H4 (cell line): ENCODE data around the gene SSTR4. TPM values are rescaled to one million over a fixed set of nuclear protein-coding genes. Genes with fewer than 3 reads are reported as not detected.
A peak's percentile ranks its signal among the peaks of the same experiment; 100 is the strongest.
"Not testable (repeated sequence)": the region's sequence is repeated elsewhere in the genome, so short reads cannot be mapped to it uniquely, and the experiment has no call there.

ENCODE experiments used
- DNase-seq: peaks from one replicate; pipeline ENCODE4 v3.0.0-alpha.2; 2015; ENCODE audit warnings: low spot score
- total RNA-seq: library from RNA; depleted of rRNA; stranded (reverse); fragments of >200 nt; shearing (Covaris generic); gene quantifications from 2 replicates; pipeline ENCODE4 v1.2.3, GENCODE V29; 2014; rRNA removed

The SSTR4 gene, protein sequence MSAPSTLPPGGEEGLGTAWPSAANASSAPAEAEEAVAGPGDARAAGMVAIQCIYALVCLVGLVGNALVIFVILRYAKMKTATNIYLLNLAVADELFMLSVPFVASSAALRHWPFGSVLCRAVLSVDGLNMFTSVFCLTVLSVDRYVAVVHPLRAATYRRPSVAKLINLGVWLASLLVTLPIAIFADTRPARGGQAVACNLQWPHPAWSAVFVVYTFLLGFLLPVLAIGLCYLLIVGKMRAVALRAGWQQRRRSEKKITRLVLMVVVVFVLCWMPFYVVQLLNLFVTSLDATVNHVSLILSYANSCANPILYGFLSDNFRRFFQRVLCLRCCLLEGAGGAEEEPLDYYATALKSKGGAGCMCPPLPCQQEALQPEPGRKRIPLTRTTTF
- not detected in 2 replicates for total RNA-seq

DNA sequence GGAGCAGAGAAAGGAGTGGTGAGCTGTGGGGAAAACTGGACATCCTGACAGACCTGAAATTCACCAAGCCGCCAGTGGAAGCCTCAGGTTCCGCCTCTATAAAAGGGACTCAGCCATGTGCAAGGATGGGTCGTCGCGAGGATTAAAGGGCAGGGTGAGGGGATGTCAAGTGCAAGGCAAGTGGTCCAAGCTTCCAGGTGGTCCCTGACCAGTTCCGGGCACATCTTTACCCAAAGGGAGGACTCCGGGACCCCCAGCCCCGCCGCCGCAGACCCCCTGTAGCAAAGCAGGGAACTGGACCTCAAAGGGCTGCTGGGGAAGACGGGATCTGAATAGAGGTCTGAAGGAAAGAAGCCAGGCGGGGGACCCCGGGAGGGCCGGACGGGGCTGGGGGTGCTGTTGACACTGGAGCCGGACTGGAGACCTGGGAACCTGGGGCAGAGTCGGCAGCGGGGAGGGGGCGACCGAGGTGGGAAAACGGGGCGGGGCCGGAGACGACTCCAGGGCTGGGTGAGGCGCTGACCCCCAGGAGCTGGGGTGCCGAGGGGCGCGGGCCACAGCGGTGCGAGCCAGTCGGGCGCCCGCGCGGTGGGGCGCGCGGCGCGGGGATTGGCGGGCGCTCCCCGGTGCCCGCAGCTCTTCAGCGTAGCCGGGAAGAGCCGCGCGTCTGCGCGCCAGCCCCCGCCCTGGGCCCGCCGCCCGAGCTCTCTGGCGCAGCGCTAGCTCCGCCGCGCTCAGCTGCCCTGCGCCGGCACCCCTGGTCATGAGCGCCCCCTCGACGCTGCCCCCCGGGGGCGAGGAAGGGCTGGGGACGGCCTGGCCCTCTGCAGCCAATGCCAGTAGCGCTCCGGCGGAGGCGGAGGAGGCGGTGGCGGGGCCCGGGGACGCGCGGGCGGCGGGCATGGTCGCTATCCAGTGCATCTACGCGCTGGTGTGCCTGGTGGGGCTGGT lies at the start of gene SSTR4:
TSS of gene SSTR4 (plus strand) at position 592 of the 951 bp plus-strand sequence. CDS start at position 764, 172 bp downstream.
- DNase-seq: no peak

DNA sequence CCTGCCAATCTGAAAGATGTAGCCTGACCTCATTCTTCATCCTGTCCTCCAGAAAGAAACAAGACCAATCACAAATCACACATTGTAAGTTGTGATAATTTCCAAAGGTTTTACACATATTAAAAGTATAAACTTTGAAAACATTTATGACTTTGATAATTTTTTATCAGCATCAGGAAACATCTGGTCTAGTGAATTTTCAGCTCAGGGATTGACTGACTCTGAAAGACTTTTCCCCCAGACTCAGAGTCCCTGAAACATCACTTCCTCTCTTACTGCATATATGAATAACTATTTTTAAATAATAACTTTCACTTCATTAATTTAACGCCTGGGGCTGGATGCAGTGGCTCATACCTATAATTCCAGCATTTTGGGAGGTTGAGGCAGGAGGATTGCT lies 48.5 kb upstream of the SSTR4 start:
- no peak for DNase-seq

DNA sequence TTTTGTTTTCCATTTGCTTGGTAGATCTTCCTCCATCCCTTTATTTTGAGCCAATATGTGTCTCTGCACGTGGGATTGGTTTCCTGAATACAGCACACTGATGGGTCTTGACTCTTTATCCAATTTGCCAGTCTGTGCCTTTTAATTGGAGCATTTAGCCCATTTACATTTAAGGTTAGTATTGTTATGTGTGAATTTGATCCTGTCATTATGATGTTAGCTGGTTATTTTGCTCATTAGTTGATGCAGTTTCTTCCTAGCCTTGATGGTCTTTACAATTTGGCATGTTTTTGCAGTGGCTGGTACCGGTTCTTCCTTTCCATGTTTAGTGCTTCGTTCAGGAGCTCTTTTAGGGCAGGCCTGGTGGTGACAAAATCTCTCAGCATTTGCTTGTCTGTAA lies 43.7 kb upstream of the SSTR4 start:
- not testable (repeated sequence) for DNase-seq

DNA sequence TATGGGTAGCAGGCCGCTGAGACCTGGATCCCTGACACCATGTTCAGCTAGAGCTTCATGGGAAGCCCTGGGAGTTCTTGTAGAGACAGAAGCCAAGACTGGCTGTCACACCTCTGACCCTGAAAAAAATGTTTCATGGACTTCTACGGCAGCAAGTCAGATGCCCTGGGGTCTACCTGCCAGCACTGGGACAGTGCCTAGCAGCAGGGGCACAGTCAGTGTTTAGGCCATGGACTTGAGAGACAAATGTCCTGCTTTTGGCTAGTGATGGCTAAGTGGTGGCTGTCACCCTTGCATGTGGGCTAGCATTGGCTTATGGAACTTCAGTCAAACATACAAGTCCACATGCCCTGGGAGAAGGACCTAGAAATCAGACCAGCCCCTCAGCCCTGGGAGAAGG lies 41.3 kb upstream of the SSTR4 start:
- DNase-seq: no peak

DNA sequence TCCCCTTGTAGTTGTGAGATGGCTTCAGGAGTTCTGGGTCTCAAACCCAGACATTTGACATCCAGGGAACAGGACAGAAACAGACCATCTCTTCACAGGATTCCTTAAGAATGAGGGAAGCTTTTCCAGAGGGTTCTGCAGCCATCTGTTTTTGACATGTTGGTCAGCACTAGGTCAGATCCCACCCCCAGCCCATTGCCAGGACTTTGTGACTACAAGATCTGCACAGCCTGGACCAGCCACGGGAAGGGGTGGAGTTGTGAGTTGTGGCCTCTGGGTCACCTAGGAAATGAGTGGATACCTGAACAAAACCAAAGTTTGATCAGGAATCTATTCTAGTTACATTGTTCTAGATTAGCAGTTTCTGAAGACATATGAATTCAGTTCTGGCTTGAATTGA lies 39.2 kb upstream of the SSTR4 start:
- DNase-seq: no peak

DNA sequence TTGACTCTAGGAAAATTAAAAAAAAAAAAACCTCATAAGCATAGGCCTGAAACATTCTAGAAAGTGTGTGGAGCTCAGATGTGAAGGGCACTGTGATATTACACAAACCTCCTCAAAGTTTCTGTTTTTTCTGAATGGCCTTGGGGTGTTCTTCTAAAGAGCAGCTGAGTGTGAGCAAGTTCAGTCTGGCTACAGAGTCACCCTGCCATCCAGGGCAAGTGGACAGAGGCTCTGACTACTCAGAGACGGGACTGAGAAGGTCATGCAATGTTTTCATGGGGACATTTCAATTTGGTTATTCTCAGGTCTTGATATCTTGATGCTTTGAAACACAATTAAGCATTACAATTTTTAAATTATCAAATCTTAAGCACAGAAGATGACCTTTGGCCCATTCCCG lies 36.6 kb upstream of the SSTR4 start:
- DNase-seq: no peak

DNA sequence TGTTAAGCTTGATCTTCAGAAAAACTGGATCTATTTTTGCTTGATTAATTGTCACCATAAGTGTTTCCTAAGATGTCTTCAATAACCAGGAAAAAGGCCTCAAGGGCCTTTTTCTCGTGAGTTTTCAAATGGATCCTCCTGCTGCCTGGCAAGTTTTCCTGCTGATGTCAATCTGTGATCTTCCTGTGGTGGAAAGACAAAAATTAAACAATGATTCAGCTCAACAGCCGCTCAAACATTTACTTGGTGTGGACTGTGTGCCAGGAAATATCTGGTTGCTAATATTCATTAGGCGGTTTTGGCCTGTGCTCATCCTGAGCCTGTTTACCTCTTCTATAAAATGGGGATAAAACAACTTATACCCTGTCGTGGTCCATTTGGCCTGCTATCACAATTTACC lies 35.4 kb upstream of the SSTR4 start:
- DNase-seq: peak; percentile 32

DNA sequence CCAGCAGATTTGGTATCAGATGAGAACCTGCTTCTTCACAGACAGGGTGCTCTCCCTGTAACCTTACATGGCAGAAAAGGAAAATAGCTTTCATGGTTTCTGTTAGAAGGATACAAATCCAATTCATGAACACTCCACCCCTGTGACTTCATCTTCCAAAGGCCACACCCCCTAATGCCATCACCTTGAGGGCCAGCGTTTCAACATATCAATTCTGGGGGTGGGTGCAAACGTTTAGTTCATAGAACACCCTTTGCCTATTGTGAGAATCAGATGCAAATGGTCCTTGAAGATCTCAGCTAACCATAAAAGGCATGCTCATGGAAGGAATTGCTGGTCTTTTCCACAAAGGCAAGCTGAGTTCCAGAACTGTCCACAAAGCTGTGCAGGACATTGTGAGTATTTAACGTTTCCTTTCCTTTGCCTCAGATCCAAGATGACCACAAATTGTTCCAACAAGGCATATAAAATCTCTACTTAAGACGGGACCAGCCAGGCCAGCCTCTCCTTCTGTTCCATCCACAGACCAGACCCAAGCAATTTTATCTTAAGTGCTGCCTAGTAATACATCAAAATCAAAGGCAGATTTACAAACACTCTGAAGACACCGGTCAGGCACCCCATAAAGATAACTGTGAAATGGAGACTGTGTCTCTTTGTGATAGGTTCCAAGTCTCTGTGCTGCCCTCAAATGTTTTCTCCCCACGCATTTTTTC lies 34.7 kb upstream of the SSTR4 start:
- no peak for DNase-seq

DNA sequence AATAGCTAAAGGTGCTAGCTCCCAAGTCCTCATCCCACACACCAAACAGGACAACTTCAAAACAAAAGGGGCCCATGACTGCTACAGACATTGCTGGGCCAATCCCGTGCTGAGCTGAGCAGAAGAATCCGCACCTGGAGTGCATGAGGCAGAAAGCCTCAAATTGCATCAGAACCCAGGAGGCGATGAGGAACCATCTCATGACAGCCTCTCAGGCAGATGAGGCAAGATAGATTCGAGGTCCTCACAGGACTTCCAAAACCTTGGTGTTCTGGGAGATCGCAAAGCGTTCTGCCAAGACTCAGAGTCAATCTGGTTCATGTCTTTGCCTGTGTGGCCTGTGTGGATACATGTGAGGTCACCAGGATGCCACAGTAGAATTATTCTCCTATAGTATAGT lies 32.8 kb upstream of the SSTR4 start:
- DNase-seq: no peak

DNA sequence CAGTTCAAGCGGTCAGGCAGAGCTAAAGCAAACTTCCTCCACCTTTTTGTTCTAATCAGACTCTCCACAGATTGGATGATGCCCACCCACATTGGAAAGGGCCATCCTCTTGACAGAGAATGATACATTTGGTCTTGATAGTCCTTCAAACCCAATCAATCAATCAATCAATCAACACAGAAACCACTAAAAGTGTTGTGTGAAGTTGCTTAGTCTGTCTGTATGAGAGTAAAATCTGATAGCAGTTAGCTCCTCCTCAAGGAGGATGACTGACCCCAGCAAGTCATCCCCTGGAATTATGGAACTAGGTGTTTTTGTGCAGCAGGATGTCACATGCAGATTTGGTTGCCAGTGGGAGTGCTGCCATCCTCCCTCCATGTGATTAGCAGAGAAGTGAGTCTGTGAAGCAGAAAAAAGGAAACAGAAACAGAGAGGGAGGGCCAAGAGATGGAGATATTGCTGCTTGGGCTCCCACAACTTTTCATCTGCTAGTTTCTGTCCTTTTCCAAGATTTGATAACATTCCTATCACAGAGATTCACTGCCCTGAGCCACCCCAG lies 32.0 kb upstream of the SSTR4 start:
- DNase-seq: no peak

DNA sequence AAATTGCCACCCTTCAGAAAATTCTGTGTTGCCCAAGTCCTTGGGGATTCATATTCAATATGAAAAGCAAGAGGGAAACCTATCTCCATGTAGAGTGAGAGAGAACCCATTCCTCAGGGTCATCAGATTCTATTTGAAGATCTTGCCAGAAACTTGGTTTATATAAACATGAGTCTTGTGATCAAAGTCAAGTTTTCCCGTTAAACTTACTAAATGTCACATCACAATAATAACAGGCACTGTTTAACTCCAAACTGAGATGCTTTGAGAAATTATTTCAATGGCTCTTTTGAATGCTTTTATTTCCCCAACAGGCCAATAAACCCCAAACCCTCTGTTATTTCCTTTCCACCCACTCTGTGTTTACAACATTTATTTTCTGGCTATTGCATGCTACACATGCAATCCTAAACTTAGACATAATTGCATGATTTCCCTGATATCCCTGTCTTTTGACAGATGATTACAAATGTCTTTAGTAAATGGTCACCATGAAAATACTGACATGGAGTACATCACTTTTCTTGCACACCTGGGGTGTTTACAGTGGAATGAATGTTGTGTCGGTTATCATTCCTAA lies 31.1 kb upstream of the SSTR4 start:
- no peak for DNase-seq

DNA sequence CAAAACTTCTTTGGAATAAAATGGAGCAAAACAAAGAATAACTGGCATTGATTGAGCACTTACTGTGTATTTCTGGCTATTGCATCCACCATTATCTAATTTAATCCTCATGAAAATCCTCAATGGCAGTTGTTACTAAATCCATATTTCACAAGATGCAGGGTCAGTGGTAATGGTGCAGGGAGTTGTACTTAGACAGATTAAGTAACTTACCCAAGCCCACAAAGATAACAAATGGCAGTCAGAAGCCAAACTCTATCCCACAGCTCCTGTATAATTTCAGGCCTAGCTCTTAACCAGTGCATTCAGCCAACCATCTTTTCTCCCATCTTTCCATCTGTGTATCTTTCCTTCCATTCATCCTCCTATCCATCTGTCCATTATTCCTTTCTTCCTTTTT lies 29.3 kb upstream of the SSTR4 start:
- no peak for DNase-seq

DNA sequence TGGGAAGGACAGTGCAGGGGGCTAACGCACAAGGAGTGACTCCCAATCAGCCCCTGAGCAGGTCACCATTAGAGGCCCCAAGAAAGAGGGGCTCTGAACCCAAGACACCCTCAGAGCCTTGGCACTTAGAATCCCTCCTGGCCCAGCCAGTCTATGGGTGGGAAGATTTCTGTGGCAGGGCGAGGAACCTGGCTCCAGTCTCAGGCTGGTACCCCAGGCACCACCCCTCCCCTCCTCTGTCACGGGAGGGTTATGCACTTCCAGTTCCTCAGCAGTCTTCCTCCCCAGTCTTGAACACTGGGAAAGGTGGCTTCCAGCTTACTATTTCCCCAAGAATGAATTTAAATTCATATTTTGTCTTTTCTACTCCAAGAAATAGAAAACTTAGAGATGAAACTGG lies 27.6 kb upstream of the SSTR4 start:
- no peak for DNase-seq

DNA sequence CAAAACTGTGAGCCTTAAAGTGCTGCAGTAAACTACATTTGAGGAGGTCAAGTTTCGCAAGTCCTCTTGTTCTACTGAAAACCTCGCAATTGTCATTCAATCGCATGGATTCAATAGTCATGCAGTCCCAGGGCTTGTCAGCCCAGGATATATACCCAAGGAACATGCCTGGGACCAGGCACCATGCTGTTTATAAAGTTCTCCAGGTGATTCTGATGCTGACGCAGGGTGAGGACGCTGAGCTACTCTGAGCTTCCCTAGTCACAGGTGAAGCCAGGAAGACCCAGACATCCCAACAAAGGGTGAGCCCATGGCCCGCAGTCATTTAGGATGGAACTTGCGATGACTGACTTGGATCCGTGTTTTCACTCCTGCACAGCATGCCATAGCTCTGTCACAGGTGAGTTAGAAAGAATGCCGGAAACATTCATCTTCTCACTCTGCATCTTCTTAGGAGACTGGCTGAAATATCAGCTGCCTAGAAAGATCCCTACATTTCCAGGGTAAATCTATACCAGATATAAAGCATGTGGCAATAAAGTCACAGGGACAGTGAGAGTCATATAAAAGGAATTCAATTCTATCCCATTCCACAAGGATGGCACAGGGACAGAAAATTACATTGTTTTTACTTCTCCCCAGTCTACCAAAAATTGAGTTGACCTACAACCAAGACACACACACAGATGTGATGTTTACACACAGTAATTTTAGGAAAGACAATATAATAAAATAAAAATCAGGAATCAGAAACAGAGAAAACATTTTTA lies 27.0 kb upstream of the SSTR4 start:
- no peak for DNase-seq

DNA sequence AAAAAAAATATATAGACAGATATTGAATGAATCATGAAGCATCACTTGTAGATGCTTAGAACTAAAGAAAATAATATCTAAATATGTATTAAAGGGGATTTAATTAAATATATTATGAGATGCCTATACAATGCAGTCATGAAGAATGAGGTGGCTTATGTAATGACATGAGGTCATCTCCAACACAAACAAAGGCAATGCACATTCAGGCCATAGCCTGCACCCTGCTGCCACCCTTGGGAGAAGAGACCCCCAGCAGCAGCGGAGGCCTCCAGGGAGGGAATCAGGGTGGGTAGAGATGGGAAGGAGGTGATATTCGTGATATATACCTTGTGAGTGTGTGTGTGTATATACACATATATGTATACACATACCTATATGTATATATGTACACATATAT lies 26.4 kb upstream of the SSTR4 start:
- DNase-seq: no peak

DNA sequence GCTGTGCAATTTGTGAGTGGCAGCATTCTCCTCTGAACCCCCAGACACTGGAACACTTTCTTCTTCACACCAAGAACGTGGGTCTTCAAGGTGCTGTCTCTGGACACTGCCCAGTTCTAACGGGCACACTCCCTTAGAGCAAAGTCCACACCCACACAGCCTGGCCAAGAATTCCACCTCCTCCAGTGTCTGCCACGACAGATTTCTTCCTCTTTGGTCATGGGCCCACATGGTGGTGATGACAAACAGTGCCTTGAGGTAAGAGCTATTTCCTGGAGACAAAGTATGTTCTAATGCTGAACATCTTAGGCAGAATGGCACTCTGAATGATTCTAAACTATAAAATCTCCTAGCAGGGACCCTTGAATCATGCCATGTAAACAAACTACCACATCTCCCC lies 25.5 kb upstream of the SSTR4 start:
- DNase-seq: peak; percentile 19

DNA sequence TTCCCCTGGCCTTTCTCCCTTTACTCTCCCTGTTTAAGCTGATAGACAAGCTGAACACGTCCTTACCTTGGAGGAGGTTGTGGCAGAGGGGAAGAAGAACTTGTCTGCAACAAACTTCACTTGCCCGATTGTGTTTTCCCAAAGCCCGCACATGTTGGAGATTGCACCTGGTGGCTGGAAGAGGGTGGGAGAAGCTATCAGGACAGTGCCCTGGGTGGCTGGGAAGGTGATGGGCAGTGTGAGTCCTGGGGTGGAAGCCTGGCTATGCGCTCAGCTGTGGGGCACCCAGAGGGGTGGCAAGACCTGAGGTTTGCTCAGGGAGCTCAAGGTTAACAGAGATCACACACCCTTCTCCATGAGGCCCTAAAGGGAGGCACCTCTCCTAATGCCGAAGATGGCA lies 25.0 kb upstream of the SSTR4 start:
- no peak for DNase-seq

DNA sequence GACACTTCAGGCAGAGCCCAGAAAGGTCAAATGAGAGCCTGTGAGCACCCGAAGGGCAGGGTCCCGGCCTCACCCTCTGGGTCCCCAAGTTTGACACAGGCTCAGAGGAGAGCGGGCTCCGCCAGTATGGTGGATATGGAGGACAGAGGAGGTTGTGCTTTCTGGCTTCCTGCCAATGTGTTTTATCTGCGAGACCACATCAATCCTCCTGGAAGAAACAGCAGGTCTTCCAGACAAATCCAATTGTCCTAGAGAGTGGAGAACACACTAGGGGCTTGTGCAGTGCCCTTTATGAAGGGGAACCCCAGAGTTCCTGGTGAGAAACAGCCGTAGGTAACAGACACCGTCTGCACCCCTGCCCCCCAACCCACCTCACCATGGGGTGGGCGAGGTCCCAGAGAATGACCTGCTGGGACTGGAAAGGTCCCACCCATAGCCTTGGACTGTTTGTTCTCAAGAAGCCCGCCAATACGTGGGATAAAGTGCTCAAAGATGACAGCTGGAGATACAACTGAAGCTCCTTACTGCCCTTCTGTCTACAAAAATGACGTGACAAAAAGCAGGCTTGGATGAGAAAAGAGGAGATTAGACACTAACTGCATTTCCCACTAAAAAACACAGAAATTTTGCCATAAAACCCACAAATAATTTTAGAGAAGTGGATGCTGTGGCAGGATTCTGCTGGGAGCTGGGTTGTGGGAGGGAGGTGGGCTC lies 23.9 kb upstream of the SSTR4 start:
- DNase-seq: no peak

DNA sequence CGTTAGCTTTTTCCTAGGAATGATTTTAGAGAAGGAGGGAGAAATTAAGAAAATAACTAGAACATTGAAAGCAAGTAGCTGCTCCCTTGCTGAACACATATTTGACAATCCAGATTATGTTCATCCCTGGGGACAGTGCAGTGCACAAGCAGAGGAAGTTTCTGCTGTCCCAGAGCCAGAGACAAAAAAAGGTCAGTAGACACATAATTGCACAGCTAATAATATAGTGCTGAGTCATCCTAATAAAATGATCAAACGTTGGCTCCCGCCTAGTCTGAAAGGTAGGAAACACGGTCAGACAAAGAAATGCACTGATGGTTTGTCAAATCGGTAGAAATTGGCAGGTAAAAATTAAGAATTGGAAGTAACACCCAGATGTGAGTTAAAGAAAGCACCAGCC lies 21.7 kb upstream of the SSTR4 start:
- DNase-seq: no peak

DNA sequence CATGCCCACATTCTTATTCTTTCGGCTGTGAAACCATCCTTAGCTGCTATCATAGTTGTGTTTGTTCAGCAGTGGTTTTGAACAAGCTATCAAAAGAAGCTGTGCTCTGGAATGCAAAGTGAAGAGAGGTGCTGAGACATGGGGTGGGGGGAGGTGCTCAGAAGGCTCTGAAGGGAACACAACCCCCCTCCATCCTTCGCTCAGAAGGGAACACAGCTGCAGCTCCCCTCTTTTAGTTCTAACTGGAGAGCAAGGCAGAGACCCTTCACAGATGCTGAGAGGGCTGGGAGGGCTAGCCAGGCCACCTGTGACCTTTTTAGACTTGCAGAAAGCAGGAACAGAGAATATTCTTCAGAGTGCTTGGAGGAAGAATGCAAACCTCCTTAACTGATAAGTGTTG lies 17.6 kb upstream of the SSTR4 start:
- no peak for DNase-seq
